HL-60 (cell line): Measurements from ENCODE around the gene SORL1.
A peak's percentile ranks its signal among the peaks of the same experiment; 100 is the strongest.

ENCODE experiments used
- DNase-seq, 2 experiments: peaks; one replicate each; pipeline ENCODE4 v3.0.0-alpha.2; 2010 to 2020; ENCODE audit warnings: low read depth in 1 of 2, low spot score in 1 of 2
- H3K27ac ChIP-seq: fragments of 250-450 bp; sonication (Bioruptor Pico); replicated peaks from 2 replicates; pipeline ENCODE4 v1.5.1; 2020; ENCODE audit warnings: mild to moderate bottlenecking, moderate library complexity
- H3K27me3 ChIP-seq: fragments of 250-450 bp; sonication (Bioruptor Pico); 2 replicates; pipeline ENCODE4 v1.5.1; 2021; ENCODE audit warnings: mild to moderate bottlenecking, moderate library complexity; ENCODE audit not compliant: insufficient read depth, poor library complexity, severe bottlenecking
- H3K4me3 ChIP-seq: replicated peaks from 2 replicates; pipeline ENCODE4 v1.5.1; 2011; ENCODE audit warnings: mild to moderate bottlenecking, control low read depth, low read length; ENCODE audit not compliant: insufficient read depth
- GABPA ChIP-seq: IDR thresholded peaks from 2 replicates; pipeline ENCODE4 v1.6.1; 2012; ENCODE audit warnings: low read depth
- POLR2AphosphoS5 ChIP-seq: IDR thresholded peaks from 2 replicates; pipeline ENCODE4 v1.6.1; 2012; ENCODE audit warnings: low read depth
- SPI1 ChIP-seq: IDR thresholded peaks from 2 replicates; pipeline ENCODE4 v1.6.1; 2012; ENCODE audit warnings: low read depth, mild to moderate bottlenecking, borderline replicate concordance
- TF ChIP-seq, protein P1 (sequence below): IDR thresholded peaks from 2 replicates; pipeline ENCODE4 v1.6.1; 2012; ENCODE audit warnings: low read depth; ENCODE audit not compliant: insufficient replicate concordance
- TF ChIP-seq, protein P2 (sequence below): IDR thresholded peaks from one replicate; pipeline ENCODE4 v1.5.1; 2011; ENCODE audit warnings: low read length, control low read depth, inconsistent platforms; ENCODE audit not compliant: insufficient read depth

SORL1 gene

DNA sequence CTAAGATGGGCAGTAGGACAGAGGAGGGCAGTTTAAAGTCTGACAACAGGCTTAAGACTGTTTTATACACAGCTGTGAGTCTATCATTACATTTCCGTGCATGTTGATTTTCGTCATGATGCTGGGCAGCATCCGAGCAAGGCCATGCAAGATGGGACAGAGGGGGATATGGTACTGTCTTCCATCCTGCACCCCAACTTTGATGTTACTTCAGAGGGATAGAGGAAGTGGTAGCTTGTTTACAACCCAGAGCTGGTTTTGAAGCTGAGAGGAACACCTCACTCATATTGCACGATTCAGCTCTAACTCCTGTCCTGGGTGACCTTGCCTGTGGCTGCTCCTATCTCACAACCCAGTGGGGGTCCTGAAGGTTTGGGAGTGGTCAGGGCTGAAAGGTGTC lies 3.0 kb upstream of the SORL1 start:
- Histone ChIP-seq H3K27ac (peak overlapping the region; percentile 80), H3K4me3 (no peak overlapping the region)
- TF ChIP-seq SPI1: peak; percentile 88
- no peak for TF ChIP-seq POLR2AphosphoS5
- TF ChIP-seq, protein P1, sequence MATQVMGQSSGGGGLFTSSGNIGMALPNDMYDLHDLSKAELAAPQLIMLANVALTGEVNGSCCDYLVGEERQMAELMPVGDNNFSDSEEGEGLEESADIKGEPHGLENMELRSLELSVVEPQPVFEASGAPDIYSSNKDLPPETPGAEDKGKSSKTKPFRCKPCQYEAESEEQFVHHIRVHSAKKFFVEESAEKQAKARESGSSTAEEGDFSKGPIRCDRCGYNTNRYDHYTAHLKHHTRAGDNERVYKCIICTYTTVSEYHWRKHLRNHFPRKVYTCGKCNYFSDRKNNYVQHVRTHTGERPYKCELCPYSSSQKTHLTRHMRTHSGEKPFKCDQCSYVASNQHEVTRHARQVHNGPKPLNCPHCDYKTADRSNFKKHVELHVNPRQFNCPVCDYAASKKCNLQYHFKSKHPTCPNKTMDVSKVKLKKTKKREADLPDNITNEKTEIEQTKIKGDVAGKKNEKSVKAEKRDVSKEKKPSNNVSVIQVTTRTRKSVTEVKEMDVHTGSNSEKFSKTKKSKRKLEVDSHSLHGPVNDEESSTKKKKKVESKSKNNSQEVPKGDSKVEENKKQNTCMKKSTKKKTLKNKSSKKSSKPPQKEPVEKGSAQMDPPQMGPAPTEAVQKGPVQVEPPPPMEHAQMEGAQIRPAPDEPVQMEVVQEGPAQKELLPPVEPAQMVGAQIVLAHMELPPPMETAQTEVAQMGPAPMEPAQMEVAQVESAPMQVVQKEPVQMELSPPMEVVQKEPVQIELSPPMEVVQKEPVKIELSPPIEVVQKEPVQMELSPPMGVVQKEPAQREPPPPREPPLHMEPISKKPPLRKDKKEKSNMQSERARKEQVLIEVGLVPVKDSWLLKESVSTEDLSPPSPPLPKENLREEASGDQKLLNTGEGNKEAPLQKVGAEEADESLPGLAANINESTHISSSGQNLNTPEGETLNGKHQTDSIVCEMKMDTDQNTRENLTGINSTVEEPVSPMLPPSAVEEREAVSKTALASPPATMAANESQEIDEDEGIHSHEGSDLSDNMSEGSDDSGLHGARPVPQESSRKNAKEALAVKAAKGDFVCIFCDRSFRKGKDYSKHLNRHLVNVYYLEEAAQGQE: no peak

DNA sequence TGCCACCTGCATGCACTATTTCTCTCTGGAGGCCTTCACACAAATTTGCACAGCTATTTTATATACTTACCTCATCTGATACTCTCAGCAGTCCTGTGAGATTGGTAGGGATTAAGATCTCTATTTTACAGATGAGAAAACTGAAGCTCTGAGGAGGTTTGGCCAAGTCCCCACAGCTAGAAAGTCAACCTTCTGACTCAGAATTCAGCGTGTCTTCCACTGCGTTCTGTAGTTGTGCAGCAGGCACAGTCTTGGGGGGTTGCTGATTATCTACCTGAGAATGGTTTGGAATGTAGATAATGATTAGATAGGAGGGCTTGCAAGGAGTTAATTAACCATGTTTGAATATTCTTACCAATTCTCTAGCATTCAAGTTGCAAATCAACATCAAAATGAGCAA lies 2.5 kb upstream of the SORL1 start:
- TF ChIP-seq POLR2AphosphoS5: no peak
- no peak for TF ChIP-seq GABPA
- TF ChIP-seq, protein P1: no peak
- TF ChIP-seq, protein P2, sequence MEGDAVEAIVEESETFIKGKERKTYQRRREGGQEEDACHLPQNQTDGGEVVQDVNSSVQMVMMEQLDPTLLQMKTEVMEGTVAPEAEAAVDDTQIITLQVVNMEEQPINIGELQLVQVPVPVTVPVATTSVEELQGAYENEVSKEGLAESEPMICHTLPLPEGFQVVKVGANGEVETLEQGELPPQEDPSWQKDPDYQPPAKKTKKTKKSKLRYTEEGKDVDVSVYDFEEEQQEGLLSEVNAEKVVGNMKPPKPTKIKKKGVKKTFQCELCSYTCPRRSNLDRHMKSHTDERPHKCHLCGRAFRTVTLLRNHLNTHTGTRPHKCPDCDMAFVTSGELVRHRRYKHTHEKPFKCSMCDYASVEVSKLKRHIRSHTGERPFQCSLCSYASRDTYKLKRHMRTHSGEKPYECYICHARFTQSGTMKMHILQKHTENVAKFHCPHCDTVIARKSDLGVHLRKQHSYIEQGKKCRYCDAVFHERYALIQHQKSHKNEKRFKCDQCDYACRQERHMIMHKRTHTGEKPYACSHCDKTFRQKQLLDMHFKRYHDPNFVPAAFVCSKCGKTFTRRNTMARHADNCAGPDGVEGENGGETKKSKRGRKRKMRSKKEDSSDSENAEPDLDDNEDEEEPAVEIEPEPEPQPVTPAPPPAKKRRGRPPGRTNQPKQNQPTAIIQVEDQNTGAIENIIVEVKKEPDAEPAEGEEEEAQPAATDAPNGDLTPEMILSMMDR: no peak
- TF ChIP-seq SPI1: no peak
- H3K27me3 ChIP-seq: no peaks in the 10 kb centered on the region
- peak overlapping the region; percentile 80 for H3K27ac ChIP-seq
- no peak for DNase-seq
- no peak overlapping the region for H3K4me3 ChIP-seq

More for the DNA sequence above, 3.0 kb upstream of the SORL1 start:
- no peaks in the 10 kb centered on the region for H3K27me3 ChIP-seq
- DNase-seq: peak in 1 of 2 experiments; percentile 57

DNA sequence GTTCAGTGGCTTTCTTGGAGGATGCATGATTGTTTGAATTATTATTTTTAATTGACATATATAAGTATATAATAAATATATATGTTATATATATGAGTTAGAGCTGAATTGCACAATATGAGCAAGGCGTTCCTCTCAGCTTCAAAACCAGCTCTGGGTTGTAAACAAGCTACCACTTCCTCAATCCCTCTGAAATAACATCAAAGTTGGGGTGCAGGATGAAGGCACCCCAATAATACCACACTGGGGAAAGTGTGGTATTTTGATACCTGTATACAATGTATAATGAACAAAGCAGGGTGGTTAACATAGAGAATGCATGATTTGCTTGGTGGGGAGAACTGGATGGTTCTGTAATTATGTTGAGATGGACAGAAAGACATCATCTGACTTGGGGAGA lies 1.7 kb upstream of the SORL1 start:
- no peak for TF ChIP-seq POLR2AphosphoS5
- TF ChIP-seq SPI1: peak; percentile 89
- TF ChIP-seq, protein P1: no peak
- H3K27ac ChIP-seq: peak overlapping the region; percentile 80
- H3K4me3 ChIP-seq: no peak overlapping the region
- H3K27me3 ChIP-seq: no peaks in the 10 kb centered on the region
- peak in 1 of 2 experiments; percentile 47 for DNase-seq

DNA sequence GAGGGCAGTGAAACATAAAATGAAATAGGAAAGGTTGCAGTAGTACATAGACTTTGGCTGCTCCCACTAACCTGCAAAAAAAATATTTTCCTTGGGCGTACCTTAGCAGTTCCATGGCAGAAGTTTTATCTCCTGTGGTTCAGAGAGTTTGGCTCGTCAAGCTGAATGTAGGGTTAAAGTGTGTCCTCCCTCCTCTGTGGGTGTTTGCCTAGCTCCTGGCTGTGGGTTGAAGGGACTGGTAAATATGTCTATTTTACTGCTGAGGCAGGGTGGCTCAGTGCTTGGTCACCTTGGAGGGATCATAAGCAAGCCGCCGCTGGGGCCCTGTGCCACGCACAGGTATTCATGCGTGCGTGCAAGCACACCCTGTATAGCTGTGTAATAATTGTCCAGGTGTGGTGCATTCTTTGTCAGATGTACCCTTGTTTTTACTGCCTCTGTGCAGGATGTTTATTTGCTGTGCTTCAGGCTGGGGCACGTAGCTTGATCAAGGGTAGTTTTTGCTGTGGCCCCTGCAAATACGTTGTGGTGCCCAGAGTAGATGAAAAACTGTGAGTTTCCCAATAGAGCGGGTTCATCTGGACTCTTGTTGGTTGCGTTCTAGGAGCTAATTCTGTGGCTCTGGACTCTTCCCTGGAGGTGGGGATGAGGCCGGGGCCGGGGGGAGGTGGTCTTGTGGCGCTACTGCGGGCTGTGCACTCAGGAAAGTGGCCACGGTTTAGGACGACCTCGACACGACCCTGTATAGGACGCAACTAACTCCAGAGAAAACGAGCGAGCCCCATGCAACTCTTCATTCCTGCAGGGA lies 732 bp upstream of the SORL1 start:
- no peak for TF ChIP-seq GABPA
- TF ChIP-seq POLR2AphosphoS5: no peak
- TF ChIP-seq, protein P1: no peak
- Histone ChIP-seq H3K27ac (peak overlapping the region; percentile 80), H3K27me3 (no peaks in the 10 kb centered on the region), H3K4me3 (peak overlapping the region; percentile 73)
- DNase-seq: no peak
